Osteocyte (in vitro differentiated cells): ENCODE data around the gene PLA2G4A. TPM values are rescaled to one million over a fixed set of nuclear protein-coding genes. Genes with fewer than 3 reads are reported as not detected.

ENCODE experiments used
- DNase-seq: peaks from one replicate; pipeline ENCODE4 v3.0.0; 2021; ENCODE audit warnings: mixed read lengths; ENCODE audit not compliant: unreplicated experiment; ENCODE audit errors: extremely low spot score
- H3K27ac Mint-ChIP-seq: one replicate; pipeline ENCODE4 v1.8.0; 2021; ENCODE audit warnings: mild to moderate bottlenecking, mixed read lengths; ENCODE audit not compliant: unreplicated experiment
- H3K27me3 Mint-ChIP-seq: one replicate; pipeline ENCODE4 v1.8.0; 2021; ENCODE audit warnings: mixed read lengths; ENCODE audit not compliant: unreplicated experiment
- H3K36me3 Mint-ChIP-seq: one replicate; pipeline ENCODE4 v1.8.0; 2021; ENCODE audit warnings: mixed read lengths; ENCODE audit not compliant: unreplicated experiment
- H3K4me1 Mint-ChIP-seq: one replicate; pipeline ENCODE4 v1.8.0; 2021; ENCODE audit warnings: mixed read lengths; ENCODE audit not compliant: unreplicated experiment
- H3K4me3 Mint-ChIP-seq: one replicate; pipeline ENCODE4 v1.8.0; 2021; ENCODE audit warnings: mild to moderate bottlenecking, moderate library complexity, mixed read lengths; ENCODE audit not compliant: unreplicated experiment
- H3K9me3 Mint-ChIP-seq: one replicate; pipeline ENCODE4 v1.8.0; 2021; ENCODE audit warnings: mixed read lengths; ENCODE audit not compliant: unreplicated experiment
- CTCF ChIP-seq: fragments of 200-600 bp; sonication (generic); IDR thresholded peaks from 2 replicates; pipeline ENCODE4 v1.5.0; 2021; ENCODE audit warnings: antibody characterized with exemption, mild to moderate bottlenecking, moderate library complexity
- total RNA-seq: library from RNA; stranded (reverse); gene quantifications from 2 replicates; pipeline ENCODE4 v1.2.1, GENCODE V29; 2021

Gene PLA2G4A
- total RNA-seq, 1 donor from 2014 or later, result 2.4 TPM

GRCh38 chr1:186829686-186830587 lies 1.2 kb downstream of the PLA2G4A start:
- no peaks in the 10 kb centered on the region for H3K36me3 Mint-ChIP-seq
- peaks cover 11% of the 10 kb centered on the region for H3K27me3 Mint-ChIP-seq
- peak overlapping the region; percentile 76 for H3K4me3 Mint-ChIP-seq
- DNase-seq, result no peak
- no peaks in the 10 kb centered on the region for H3K9me3 Mint-ChIP-seq
- TF ChIP-seq CTCF, result no peak
- H3K4me1 Mint-ChIP-seq, result peaks cover 13% of the 10 kb centered on the region
- H3K27ac Mint-ChIP-seq, result no peak overlapping the region

GRCh38 chr1:186831168-186831567 lies 2.4 kb downstream of the PLA2G4A start:
- H3K4me1 Mint-ChIP-seq, result peaks cover 13% of the 10 kb centered on the region
- no peaks in the 10 kb centered on the region for H3K36me3 Mint-ChIP-seq
- H3K27me3 Mint-ChIP-seq, result peaks cover 14% of the 10 kb centered on the region
- H3K27ac Mint-ChIP-seq, result no peak overlapping the region
- H3K9me3 Mint-ChIP-seq, result no peaks in the 10 kb centered on the region
- DNase-seq, result no peak
- H3K4me3 Mint-ChIP-seq, result no peak overlapping the region
- TF ChIP-seq CTCF, result no peak

- Mint-ChIP-seq H3K4me1 (peaks cover 10% of the 10 kb centered on the region), H3K27ac (no peak overlapping the region)
These were observed 5.7 kb downstream of the PLA2G4A start for GRCh38 chr1:186834399-186834958.

GRCh38 chr1:186835448-186835847 lies 6.7 kb downstream of the PLA2G4A start:
- Mint-ChIP-seq H3K4me1 (peaks cover 10% of the 10 kb centered on the region), H3K27me3 (peaks cover 5% of the 10 kb centered on the region), H3K4me3 (no peak overlapping the region), H3K27ac (no peak overlapping the region), H3K36me3 (no peaks in the 10 kb centered on the region), H3K9me3 (no peaks in the 10 kb centered on the region)
- TF ChIP-seq CTCF, result no peak
- no peak for DNase-seq

More at GRCh38 chr1:186834399-186834958, 5.7 kb downstream of the PLA2G4A start:
- H3K27me3 Mint-ChIP-seq, result peaks cover 11% of the 10 kb centered on the region
- TF ChIP-seq CTCF, result no peak
- H3K36me3 Mint-ChIP-seq, result no peaks in the 10 kb centered on the region
- H3K9me3 Mint-ChIP-seq, result no peaks in the 10 kb centered on the region
- no peak overlapping the region for H3K4me3 Mint-ChIP-seq
- DNase-seq, result no peak

GRCh38 chr1:186837806-186838205 lies 9.1 kb downstream of the PLA2G4A start:
- peaks cover 10% of the 10 kb centered on the region for H3K4me1 Mint-ChIP-seq
- H3K4me3 Mint-ChIP-seq, result no peak overlapping the region
- no peak for DNase-seq
- peaks cover 4% of the 10 kb centered on the region for H3K27me3 Mint-ChIP-seq
- H3K36me3 Mint-ChIP-seq, result no peaks in the 10 kb centered on the region
- no peaks in the 10 kb centered on the region for H3K9me3 Mint-ChIP-seq
- no peak for TF ChIP-seq CTCF
- H3K27ac Mint-ChIP-seq, result no peak overlapping the region
